ENCODE data around the gene DIDO1.

DIDO1 gene

GRCh38 chr20:62926229-62927127 lies at the start of gene DIDO1:
Gene DIDO1, minus strand, starts transcription at chr20:62926505.
- no peaks in the 10 kb centered on the region for H3K27me3 Mint-ChIP-seq
- peak; percentile 95 for ATAC-seq
- H3K36me3 Mint-ChIP-seq: no peaks in the 10 kb centered on the region
- H3K4me1 Mint-ChIP-seq: peaks cover 76% of the 10 kb centered on the region
- H3K4me3 Mint-ChIP-seq: peak within 1 kb of the TSS; percentile 94
- no peaks in the 10 kb centered on the region for H3K9me3 Mint-ChIP-seq
- peak within 1 kb of the TSS; percentile 95 for H3K27ac Mint-ChIP-seq

DNA sequence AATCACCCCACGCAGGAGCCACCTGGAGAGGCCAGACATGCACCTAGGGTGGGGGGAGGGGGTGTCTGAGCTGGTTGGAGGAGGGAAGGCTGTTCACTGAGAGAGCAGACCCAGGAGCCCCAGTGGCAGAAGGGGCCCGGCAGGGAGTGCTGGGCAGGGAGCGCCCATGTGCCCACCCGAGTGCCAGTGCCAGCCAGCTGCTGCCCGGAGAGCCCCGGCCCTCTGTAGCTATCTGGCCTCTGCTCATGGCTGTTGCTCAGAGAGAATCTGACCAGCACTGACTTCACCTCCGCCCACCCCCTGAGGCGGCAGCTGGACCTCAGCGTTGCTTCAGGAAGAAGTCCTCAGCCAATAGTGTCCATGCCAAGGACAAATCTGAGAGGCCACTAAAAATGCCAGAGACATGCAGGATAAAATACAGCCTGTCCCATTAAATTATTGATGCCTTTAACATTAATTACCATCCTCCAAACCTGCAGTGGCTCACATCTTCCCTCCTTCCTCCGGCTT lies 49.0 kb upstream of the DIDO1 start:
- no peak overlapping the region for H3K27ac Mint-ChIP-seq
- H3K4me3 Mint-ChIP-seq: no peak overlapping the region
- peaks cover 42% of the 10 kb centered on the region for H3K4me1 Mint-ChIP-seq
- peaks cover 71% of the 10 kb centered on the region for H3K27me3 Mint-ChIP-seq
- no peaks in the 10 kb centered on the region for H3K9me3 Mint-ChIP-seq
- no peak for ATAC-seq
- no peaks in the 10 kb centered on the region for H3K36me3 Mint-ChIP-seq

DNA sequence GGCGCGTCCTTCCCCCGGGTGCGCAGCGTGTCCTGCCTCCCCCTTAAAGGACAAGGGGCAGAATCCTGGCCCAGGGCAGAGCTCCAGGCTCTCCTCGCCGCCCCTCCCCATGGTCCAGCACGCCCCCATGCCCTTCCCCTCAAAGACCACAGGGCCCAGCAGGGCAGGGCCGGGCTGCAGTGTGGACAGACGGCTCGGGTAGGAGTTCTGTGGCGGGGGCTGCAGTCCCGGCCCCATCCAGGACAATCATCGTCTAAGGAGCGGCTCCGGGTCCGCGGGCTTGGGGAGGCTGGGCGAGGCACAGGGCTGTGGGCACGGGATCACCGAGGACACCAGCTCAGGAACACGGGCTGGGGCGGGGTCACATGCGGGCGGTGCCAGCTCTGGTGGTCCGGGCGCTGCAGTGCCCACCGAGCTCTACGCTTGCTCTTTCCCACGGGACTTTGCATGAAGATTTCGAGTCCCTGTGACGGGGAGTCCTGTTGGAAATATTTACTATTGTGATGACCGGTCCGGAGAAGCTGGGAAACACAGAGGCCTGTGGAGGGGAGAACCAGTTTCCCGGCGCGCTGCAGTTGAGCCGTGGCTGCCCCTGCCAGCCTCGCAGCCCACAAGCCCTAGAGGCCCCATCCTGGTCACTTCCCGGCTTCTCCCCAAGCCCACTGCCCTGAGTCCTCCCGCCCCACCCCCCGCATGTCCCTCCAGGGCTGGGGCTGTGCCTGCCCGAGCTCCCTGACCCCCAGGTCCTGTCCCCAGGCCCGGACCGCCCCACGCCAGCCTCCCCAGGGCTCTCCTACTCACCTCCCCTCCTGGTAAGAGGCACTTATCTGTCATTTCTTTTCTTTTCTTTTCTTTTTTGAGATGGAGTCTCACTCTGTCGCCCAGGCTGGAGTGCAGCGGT lies 46.8 kb upstream of the DIDO1 start:
- no peaks in the 10 kb centered on the region for H3K9me3 Mint-ChIP-seq
- peaks cover 53% of the 10 kb centered on the region for H3K27me3 Mint-ChIP-seq
- peak overlapping the region; percentile 27 for H3K27ac Mint-ChIP-seq
- no peaks in the 10 kb centered on the region for H3K36me3 Mint-ChIP-seq
- no peak for ATAC-seq
- H3K4me1 Mint-ChIP-seq: peaks cover 28% of the 10 kb centered on the region
- no peak overlapping the region for H3K4me3 Mint-ChIP-seq

GRCh38 chr20:62971950-62972844 lies 45.9 kb upstream of the DIDO1 start:
- Mint-ChIP-seq H3K4me3 (peak overlapping the region; percentile 71), H3K4me1 (peaks cover 19% of the 10 kb centered on the region), H3K27ac (peak overlapping the region; percentile 27), H3K36me3 (no peaks in the 10 kb centered on the region), H3K9me3 (no peaks in the 10 kb centered on the region), H3K27me3 (peaks cover 52% of the 10 kb centered on the region)
- peak; percentile 90 for ATAC-seq

- Mint-ChIP-seq H3K9me3 (no peaks in the 10 kb centered on the region), H3K27ac (no peak overlapping the region), H3K4me1 (peaks cover 17% of the 10 kb centered on the region), H3K4me3 (peak overlapping the region; percentile 2), H3K27me3 (peaks cover 48% of the 10 kb centered on the region), H3K36me3 (peaks cover 4% of the 10 kb centered on the region)
- ATAC-seq: no peak
Observed at GRCh38 chr20:62971211-62971949, 45.1 kb upstream of the DIDO1 start.

- H3K4me3 Mint-ChIP-seq: no peak overlapping the region
- H3K36me3 Mint-ChIP-seq: peaks cover 10% of the 10 kb centered on the region
- no peak for ATAC-seq
- H3K4me1 Mint-ChIP-seq: peaks cover 17% of the 10 kb centered on the region
- H3K27ac Mint-ChIP-seq: no peak overlapping the region
- H3K9me3 Mint-ChIP-seq: no peaks in the 10 kb centered on the region
- peaks cover 40% of the 10 kb centered on the region for H3K27me3 Mint-ChIP-seq
Observed at GRCh38 chr20:62970307-62971210, 44.3 kb upstream of the DIDO1 start.

- Mint-ChIP-seq H3K4me3 (no peak overlapping the region), H3K27ac (no peak overlapping the region), H3K4me1 (peaks cover 17% of the 10 kb centered on the region), H3K36me3 (peaks cover 11% of the 10 kb centered on the region), H3K27me3 (peaks cover 39% of the 10 kb centered on the region), H3K9me3 (no peaks in the 10 kb centered on the region)
- no peak for ATAC-seq
Observed at GRCh38 chr20:62969939-62970306, 43.6 kb upstream of the DIDO1 start.

GRCh38 chr20:62969179-62969760 lies 43.0 kb upstream of the DIDO1 start:
- Mint-ChIP-seq H3K27me3 (peaks cover 32% of the 10 kb centered on the region), H3K36me3 (peaks cover 14% of the 10 kb centered on the region), H3K9me3 (no peaks in the 10 kb centered on the region), H3K4me3 (no peak overlapping the region), H3K27ac (no peak overlapping the region), H3K4me1 (peaks cover 17% of the 10 kb centered on the region)
- ATAC-seq: no peak

DNA sequence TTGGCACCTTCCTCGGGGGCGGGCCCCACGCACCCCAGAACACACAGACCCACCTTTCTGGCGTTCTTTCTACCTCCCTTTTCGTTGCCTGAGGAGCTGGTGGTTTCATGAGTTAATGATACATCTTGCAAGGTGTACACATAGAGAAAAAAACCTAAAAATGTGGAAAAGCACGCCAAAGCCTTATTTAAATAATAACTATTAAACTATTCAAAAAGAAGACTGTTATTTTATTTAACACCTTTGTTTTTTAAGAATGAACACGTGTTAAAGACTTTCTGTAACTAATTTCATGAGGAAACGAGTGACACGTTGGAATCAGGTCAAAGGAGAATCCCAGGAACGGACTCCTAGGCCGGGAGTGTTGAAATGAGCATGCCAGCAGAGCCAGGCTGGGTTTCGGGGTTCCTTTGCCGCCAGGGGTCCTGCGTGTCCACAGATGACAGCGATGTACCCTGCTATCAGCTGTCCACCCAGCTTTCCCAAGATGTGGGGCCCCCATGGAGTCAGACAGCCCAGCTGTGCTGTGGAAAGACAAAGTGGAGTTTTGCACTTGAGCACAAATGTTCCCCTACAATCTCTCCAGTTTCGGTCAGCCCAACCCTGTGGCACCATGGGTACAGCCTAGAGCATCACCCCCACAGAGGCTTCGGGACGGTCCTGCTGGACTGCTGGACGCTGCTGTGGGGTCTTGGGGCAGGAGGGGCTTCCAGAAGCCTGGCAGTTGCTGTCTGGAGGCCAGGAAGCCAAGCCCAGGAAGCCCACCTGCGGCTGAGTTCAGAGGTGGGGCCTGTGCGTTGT lies 42.3 kb upstream of the DIDO1 start:
- H3K4me3 Mint-ChIP-seq: no peak overlapping the region
- H3K9me3 Mint-ChIP-seq: no peaks in the 10 kb centered on the region
- peaks cover 26% of the 10 kb centered on the region for H3K27me3 Mint-ChIP-seq
- peaks cover 21% of the 10 kb centered on the region for H3K36me3 Mint-ChIP-seq
- ATAC-seq: no peak
- H3K4me1 Mint-ChIP-seq: peaks cover 17% of the 10 kb centered on the region
- no peak overlapping the region for H3K27ac Mint-ChIP-seq

GRCh38 chr20:62967628-62968351 lies 41.5 kb upstream of the DIDO1 start:
- Mint-ChIP-seq H3K4me1 (peaks cover 16% of the 10 kb centered on the region), H3K36me3 (peaks cover 21% of the 10 kb centered on the region), H3K27ac (no peak overlapping the region), H3K27me3 (peaks cover 20% of the 10 kb centered on the region), H3K4me3 (no peak overlapping the region), H3K9me3 (no peaks in the 10 kb centered on the region)
- no peak for ATAC-seq

- H3K27me3 Mint-ChIP-seq: peaks cover 13% of the 10 kb centered on the region
- H3K4me3 Mint-ChIP-seq: no peak overlapping the region
- H3K27ac Mint-ChIP-seq: no peak overlapping the region
- no peaks in the 10 kb centered on the region for H3K9me3 Mint-ChIP-seq
- no peak for ATAC-seq
- peaks cover 9% of the 10 kb centered on the region for H3K4me1 Mint-ChIP-seq
- H3K36me3 Mint-ChIP-seq: peaks cover 21% of the 10 kb centered on the region
Observed at GRCh38 chr20:62967149-62967501, 40.8 kb upstream of the DIDO1 start.

Data from stimulated activated memory B cell treated with anti-CD40 and anti-IgM and Interleukin-4, amounts not matched to agents 10 μg/mL and 1 μg/mL and 100 μg/mL, for 72 hours (primary cell).